ENCODE data around the gene ANXA9.

Gene ANXA9

DNA sequence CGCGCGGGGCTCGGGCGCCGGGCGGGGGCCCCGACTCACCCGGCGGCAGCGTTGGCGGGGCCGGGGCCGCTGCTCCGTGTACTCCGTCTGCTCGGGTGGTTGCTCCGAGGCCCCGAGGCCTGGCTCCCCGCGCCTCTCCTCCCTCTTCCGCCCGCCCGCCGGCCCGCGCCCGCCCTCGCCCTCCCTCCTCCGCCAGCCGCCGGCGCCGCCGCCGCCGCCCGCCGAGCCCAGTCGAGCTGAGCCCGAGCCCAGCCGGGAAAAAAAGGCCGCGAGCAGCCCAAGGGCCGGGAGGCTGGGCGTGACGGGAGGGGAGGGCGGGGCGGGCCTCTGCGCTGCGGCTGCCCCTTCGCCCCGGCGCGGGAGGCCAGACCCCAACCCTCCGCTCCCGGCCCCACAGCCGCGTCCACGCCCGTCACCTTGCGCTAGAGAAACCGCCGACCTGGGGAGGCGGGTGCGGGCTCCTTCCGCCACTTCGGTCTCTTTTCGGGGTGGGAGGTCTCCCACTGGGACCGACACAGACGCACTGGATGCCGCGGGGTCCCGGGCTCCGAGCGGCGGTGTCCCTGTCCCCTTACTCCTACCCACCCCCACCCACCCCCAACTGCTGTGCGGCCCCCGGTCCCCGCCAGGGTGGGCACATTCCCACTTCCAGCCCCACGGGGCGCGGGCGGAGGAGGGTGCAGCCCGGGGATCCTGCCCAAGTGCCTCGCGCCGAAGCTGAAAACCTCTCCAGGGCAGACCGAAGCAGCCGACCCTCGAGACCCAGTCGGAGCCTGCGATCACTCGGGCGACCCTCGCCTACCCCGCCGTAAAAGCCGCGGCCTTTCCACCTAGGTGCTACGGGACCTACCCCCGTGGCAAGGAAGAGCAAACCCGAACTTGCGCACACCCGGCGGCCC, 7.3 kb upstream of the ANXA9 start, which contains the start of gene CERS2:
CERS2 (minus strand) TSS at position 256 of the 899 bp plus-strand sequence. CDS start 5,745 bp downstream, outside the sequence.
- peak; percentile 43 to 65 (median 64) for DNase-seq (ENCODE audit: low read depth in 3 of 3, low spot score in 1 of 3)

- no peak for DNase-seq (ENCODE audit: low read depth in 3 of 3, low spot score in 1 of 3)
Observed at GRCh38 chr1:150976401-150976821, 5.7 kb upstream of the ANXA9 start.

GRCh38 chr1:150976879-150977694, 5.0 kb upstream of the ANXA9 start:
- DNase-seq (ENCODE audit: low read depth in 3 of 3, low spot score in 1 of 3) = peak; percentile 40 to 45 (median 43)

DNA sequence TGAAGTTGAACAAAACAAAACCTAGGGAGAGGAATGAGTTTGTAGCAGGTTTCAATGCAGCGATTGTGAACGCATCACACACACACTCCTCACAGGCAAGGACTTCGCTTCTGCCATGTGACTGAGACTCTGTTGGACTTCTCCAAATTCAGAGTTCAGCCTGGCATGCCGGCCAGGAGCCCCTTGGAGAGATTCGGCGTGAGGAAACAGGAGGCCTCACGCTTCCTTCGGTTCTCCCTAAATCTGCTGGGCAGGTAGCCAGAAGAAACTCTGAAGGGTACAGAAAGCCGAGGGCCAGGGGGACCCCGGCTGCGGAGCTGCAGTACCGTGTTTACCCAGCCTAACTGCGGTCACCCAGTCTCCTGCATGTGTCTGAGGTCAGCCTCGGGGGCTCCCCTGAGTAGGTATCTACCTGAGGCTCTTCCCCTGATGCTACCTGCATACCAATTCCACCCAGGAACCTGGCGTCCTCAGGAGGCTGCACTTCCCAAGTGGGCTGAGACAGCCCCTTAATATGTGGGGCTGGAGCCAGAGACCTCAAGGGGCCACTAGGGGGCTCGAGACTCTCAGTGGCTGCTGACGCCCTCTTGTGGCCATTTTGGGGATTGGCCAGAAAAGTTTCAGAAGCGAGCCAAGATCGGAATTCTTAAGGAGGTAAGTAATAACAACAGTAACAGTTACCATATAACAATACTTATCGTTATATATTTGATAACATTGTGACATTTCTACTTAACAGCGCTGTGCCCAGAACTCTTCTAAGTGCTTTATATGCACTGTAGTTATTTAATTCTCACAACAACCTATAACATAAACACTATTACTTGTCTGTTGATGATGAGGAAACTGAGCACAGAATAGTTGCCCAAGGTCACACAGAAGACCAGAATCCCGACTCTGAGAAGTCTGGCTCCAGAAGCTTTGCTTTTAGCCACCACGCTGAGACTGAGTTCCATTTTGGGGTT, 2.7 kb upstream of the ANXA9 start:
- DNase-seq (ENCODE audit: low read depth in 3 of 3, low spot score in 1 of 3) = peak; percentile 71 to 81 (median 80)

DNA sequence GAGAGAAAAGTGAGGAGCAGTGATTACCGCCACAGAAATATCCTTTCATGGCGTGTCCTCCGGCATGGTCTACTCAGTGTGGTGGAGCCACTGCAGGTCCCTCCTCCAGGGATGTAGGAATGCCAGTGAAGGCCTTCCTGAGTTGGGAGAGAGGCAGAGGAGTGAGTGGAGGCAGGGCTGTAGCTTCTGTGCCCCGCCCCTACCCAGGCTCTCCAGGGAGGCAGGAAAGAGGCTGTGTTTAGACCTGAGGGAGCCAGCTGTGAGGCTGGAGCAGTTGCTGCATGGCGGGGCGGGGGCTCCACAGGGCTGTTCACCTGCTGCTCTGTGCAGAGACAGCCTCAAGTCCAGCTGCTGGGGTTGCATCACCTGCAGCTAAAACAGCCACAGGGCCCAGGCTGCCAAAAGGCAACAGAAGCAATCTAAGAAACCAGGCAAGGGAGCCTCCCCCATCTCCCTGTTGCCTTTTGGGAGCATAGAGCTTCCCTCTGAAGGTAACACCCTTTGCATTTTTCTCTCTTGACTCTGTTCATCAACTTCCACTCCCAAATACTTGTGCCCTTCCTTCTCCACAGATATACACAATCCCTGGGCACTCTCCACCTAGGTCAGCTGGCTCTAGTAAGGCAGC, 801 bp upstream of the ANXA9 start:
- no peak for DNase-seq (ENCODE audit: low read depth in 3 of 3, low spot score in 1 of 3)

- no peak for DNase-seq (ENCODE audit: low read depth in 3 of 3, low spot score in 1 of 3)
Observed at GRCh38 chr1:150985179-150985825, 3.2 kb downstream of the ANXA9 start.

DNA sequence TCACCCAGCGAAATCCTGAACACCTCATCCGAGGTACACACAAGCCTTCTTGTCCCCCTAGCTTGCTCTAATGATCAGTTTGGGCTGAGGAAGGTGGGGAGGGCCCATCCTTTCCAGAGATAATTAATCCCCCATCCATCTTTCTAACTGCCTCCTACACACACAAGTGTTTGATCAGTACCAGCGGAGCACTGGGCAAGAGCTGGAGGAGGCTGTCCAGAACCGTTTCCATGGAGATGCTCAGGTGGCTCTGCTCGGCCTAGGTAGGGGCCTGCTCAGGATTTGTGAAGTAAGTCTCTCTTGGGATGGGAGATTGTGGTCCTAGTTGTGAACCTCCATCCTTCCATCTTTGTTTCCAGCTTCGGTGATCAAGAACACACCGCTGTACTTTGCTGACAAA, 5.8 kb downstream of the ANXA9 start:
- no peak for DNase-seq (ENCODE audit: low read depth in 3 of 3, low spot score in 1 of 3)

DNA sequence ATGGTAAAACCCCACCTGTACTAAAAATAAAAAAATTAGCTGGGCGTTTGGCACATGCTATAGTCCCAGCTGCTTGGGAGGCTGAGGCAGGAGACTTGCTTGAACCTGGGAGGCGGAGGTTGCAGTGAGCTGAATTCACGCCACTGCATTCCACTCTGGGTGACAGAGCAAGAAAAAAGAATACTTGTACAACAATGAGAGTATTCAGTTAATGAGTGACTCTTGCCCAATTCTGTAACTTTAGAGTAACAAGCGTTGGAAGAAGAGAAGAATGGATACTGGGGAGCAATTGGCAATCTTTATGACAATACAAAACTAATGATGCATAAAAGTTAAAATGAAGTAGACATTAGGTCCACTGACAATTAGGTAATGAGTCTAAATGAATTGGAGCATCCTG, 10.5 kb downstream of the ANXA9 start:
- DNase-seq (ENCODE audit: low read depth in 3 of 3, low spot score in 1 of 3) = no peak

GRCh38 chr1:150994248-150994647, 12.2 kb downstream of the ANXA9 start:
- DNase-seq (ENCODE audit: low read depth in 3 of 3, low spot score in 1 of 3) = no peak

DNA sequence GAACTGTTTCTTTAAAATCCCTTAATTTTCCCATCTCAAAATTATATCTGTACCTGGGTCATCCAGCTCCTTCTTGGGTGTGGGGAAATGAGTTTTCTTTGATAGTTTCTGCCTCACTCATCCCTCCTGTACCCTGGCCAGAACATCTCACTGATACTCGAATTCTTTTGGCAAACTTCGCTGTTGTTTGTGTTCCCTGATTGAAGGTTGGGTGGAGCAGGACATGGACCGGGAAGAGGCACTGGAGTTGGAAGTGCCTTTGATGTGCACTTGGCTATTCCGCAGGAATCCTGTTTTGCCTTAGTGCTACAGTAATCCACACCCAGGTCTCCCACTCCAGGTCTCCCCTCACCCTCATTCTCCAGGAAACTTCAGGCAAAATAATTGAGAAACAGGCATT, 13.4 kb downstream of the ANXA9 start:
- DNase-seq (ENCODE audit: low read depth in 3 of 3, low spot score in 1 of 3) = no peak

GRCh38 chr1:150995896-150996295, 13.8 kb downstream of the ANXA9 start:
- DNase-seq (ENCODE audit: low read depth in 3 of 3, low spot score in 1 of 3) = no peak

- no peak for DNase-seq (ENCODE audit: low read depth in 3 of 3, low spot score in 1 of 3)
Observed at GRCh38 chr1:150997126-150997872, 15.2 kb downstream of the ANXA9 start.

GRCh38 chr1:150997949-150998348, 15.9 kb downstream of the ANXA9 start:
- no peak for DNase-seq (ENCODE audit: low read depth in 3 of 3, low spot score in 1 of 3)

GRCh38 chr1:150999051-150999674, 17.1 kb downstream of the ANXA9 start:
- DNase-seq (ENCODE audit: low read depth in 3 of 3, low spot score in 1 of 3) = no peak

DNA sequence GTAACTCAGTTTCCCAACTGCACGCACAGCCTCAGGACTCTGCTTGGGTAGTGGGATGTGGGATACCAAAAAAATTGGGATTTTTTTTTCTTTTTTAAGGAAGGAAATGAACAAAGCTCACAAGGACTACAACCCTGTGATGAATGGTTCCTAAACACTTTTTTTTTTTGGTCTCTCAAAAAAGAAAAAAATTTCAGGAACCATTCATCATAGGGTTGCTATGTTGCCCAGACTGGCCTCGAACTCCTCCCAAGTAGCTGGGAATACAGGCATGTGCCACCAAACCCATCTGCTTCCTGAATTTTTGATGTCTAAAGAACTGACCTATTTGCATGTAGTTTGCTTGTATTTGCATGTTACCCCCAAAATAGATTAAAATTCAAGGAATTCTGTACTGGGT, 17.8 kb downstream of the ANXA9 start:
- DNase-seq (ENCODE audit: low read depth in 3 of 3, low spot score in 1 of 3) = no peak

DNA sequence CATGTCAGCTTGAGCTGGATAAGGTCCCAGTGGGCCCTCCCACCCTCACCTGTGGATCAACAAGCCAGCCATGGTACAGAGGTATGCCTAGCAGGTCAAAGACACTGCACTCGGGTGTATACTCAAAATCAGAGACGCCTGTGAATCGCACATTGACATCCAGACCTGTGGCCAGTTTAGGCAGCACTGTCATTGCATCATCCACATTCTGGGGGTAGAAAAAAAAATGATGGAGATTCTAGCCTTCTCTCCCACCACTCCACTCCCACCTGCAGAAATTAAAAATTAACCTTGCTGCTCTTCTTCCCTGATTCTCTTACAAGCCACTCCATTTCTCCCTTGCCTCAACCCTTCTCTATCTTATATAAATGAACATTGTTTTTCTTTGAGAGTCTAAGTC, 18.3 kb downstream of the ANXA9 start:
- no peak for DNase-seq (ENCODE audit: low read depth in 3 of 3, low spot score in 1 of 3)

DNA sequence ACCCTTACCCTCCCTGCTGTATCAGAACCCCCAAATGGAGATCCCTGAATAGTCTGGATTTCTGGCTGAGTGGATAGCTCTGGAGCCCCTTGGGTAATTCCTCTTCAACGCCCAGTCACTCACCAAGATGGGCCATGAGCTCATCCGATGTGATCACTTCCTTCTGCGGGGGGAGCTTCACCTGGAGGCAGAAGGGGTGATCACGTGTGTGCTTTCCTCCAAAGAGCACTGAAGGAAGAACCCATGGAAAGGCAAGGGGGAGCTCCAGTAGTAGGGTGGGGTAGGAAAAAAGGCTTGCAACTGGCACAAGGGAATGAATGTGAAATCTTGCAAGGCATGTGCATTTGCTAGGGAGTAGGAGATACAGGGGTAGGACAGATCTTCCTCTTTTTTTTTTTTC, 19.5 kb downstream of the ANXA9 start:
- no peak for DNase-seq (ENCODE audit: low read depth in 3 of 3, low spot score in 1 of 3)

GRCh38 chr1:151002051-151002450, 20.0 kb downstream of the ANXA9 start:
- DNase-seq (ENCODE audit: low read depth in 3 of 3, low spot score in 1 of 3) = no peak

DNA sequence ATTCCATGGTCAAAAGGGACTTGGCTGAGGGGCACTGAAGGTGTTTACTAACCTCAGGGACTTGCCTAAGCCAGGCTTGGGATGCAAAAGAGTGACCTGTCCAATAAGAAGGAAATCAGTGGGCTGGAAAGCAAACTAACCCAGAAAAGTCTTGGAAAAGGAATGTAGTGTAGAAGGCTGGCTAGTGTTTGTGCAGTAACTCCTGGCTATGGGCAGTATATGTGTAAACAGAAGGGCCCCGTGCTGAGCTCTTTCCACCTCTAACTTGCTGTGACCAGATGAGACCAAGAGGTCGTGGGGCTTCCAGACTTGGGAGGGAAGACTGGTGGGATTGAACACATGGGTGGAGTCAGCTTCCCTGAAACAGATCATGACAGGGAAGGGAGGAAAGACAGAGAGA, 20.5 kb downstream of the ANXA9 start:
- DNase-seq (ENCODE audit: low read depth in 3 of 3, low spot score in 1 of 3) = no peak
